Natural killer cell (primary cell): Measurements from ENCODE around the gene CLEC5A. TPM values are rescaled to one million over a fixed set of nuclear protein-coding genes. Genes with fewer than 3 reads are reported as not detected.
"Not testable (repeated sequence)": the region's sequence is repeated elsewhere in the genome, so short reads cannot be mapped to it uniquely, and the experiment has no call there.

Experiments used
- ATAC-seq, 3 donors: fragments of 150-1000 bp in 2 of 3; fragments of 200-7000 bp in 1 of 3; cut with Tn5 transposase; 1 replicate in 1 of 3; 2 replicates in 2 of 3; pipeline ENCODE4 v1.10.0; 2021; ENCODE audit warnings: mild to moderate bottlenecking in 2 of 3, moderate library complexity in 2 of 3
- DNase-seq, 2 donors: peaks; one replicate each; pipeline versions ENCODE4 v3.0.0 to v3.0.0-alpha.2; 2013 to 2021; ENCODE audit warnings: mixed read lengths in 1 of 2
- H3K27ac ChIP-seq: one replicate; pipeline ENCODE4 v1.5.1; 2013; ENCODE audit warnings: mild to moderate bottlenecking, low read length
- H3K27me3 ChIP-seq: one replicate; pipeline ENCODE4 v1.6.1; 2013; ENCODE audit warnings: low read length; ENCODE audit not compliant: control insufficient read depth, insufficient read depth
- H3K36me3 ChIP-seq: one replicate; pipeline ENCODE4 v1.6.1; 2013; ENCODE audit warnings: low read length; ENCODE audit not compliant: control insufficient read depth, insufficient read depth
- H3K4me1 ChIP-seq: one replicate; pipeline ENCODE4 v1.6.1; 2013; ENCODE audit warnings: low read length; ENCODE audit not compliant: control insufficient read depth, insufficient read depth
- H3K4me3 ChIP-seq: one replicate; pipeline ENCODE4 v1.5.1; 2013; ENCODE audit warnings: low read length
- H3K9me3 ChIP-seq: one replicate; pipeline ENCODE4 v1.6.1; 2013; ENCODE audit warnings: low read length; ENCODE audit not compliant: control insufficient read depth, insufficient read depth
- H3K27ac Mint-ChIP-seq, 2 donors: one replicate each; pipeline ENCODE4 v1.8.0; 2022; ENCODE audit warnings: mild to moderate bottlenecking in 2 of 2, mixed read lengths in 2 of 2, moderate library complexity in 1 of 2
- H3K27me3 Mint-ChIP-seq, 2 donors: one replicate each; pipeline ENCODE4 v1.8.0; 2022; ENCODE audit warnings: low read depth in 2 of 2, mixed read lengths in 2 of 2
- H3K36me3 Mint-ChIP-seq: one replicate; pipeline ENCODE4 v1.8.0; 2022; ENCODE audit warnings: mixed read lengths
- H3K4me1 Mint-ChIP-seq, 2 donors: one replicate each; pipeline ENCODE4 v1.8.0; 2022; ENCODE audit warnings: mixed read lengths in 2 of 2
- H3K4me3 Mint-ChIP-seq: one replicate; pipeline ENCODE4 v1.8.0; 2022; ENCODE audit warnings: mild to moderate bottlenecking, moderate library complexity, mixed read lengths
- H3K9me3 Mint-ChIP-seq, 2 donors: one replicate each; pipeline ENCODE4 v1.8.0; 2022; ENCODE audit warnings: mixed read lengths in 2 of 2
- CTCF ChIP-seq: fragments of 200-600 bp; IDR thresholded peaks from one replicate; pipeline ENCODE4 v1.8.0; 2022; ENCODE audit warnings: antibody characterized with exemption
- WGBS: methylation state at CpG from one replicate; pipeline ENCODE4 v1.1.7; 2013; ENCODE audit warnings: missing lambda C conversion rate; ENCODE audit not compliant: insufficient coverage; 5-methylcytosine and 5-hydroxymethylcytosine counted together
- intact Hi-C: fragments of 100-400 bp; cut with micrococcal nuclease; formaldehyde crosslinking; loops from one replicate; pipeline ENCODE4 v1.14.2; 2022
- total RNA-seq, 4 donors: library from RNA; stranded (reverse); fragments of 120-200 nt in 1 of 4; gene quantifications; one replicate each; pipeline versions ENCODE4 v1.2.3 to v1.2.4, GENCODE V29; 2013 to 2022

The CLEC5A gene
- total RNA-seq, 3 donors from 2014 or later (not counting 1 experiment from before 2014, with no cell fraction given): 0.60 TPM; not detected in 2

GRCh38 chr7:141916099-141916498, 30.7 kb downstream of the CLEC5A start, which contains the start of gene OR9A4:
OR9A4 (plus strand) TSS chr7:141916399; CDS start chr7:141918876, 2,477 bp downstream.
- no peak within 1 kb of the TSS for H3K4me3 ChIP-seq
- H3K4me1 Mint-ChIP-seq: no peaks in the 10 kb centered on the region
- no peak for TF ChIP-seq CTCF
- no peak within 1 kb of the TSS for H3K27ac ChIP-seq
- intact Hi-C loops: no loop called here
- H3K9me3 ChIP-seq: no peaks in the 10 kb centered on the region
- ATAC-seq (no peak), DNase-seq (no peak)
- peaks cover 2% of the 10 kb centered on the region in 2 donors for H3K9me3 Mint-ChIP-seq
- H3K36me3 ChIP-seq: no peaks in the 10 kb centered on the region
- H3K27me3 Mint-ChIP-seq: peaks cover 8 to 33% of the 10 kb centered on the region in 2 donors
- no peak within 1 kb of the TSS for H3K4me3 Mint-ChIP-seq
- WGBS: 87% methylated on average over 3 of the region's 3 CpGs
- H3K27ac Mint-ChIP-seq: no peak within 1 kb of the TSS
- H3K4me1 ChIP-seq: no peaks in the 10 kb centered on the region
- H3K27me3 ChIP-seq: no peaks in the 10 kb centered on the region
- no peaks in the 10 kb centered on the region for H3K36me3 Mint-ChIP-seq

- TF ChIP-seq CTCF: no peak
- Histone ChIP-seq H3K4me1 (no peaks in the 10 kb centered on the region), H3K36me3 (no peaks in the 10 kb centered on the region), H3K27ac (no peak overlapping the region), H3K9me3 (no peaks in the 10 kb centered on the region), H3K27me3 (no peaks in the 10 kb centered on the region), H3K4me3 (no peak overlapping the region)
- ATAC-seq (no peak), DNase-seq (no peak)
- no peak overlapping the region for H3K4me3 Mint-ChIP-seq
- peaks cover 2% of the 10 kb centered on the region in 2 donors for H3K9me3 Mint-ChIP-seq
- intact Hi-C loops: no loop called here
- 39% methylated on average over 2 of the region's 2 CpGs for WGBS
- no peaks in the 10 kb centered on the region for H3K36me3 Mint-ChIP-seq
- peaks cover 8 to 35% of the 10 kb centered on the region in 2 donors for H3K27me3 Mint-ChIP-seq
- H3K4me1 Mint-ChIP-seq: no peaks in the 10 kb centered on the region
- H3K27ac Mint-ChIP-seq: no peak overlapping the region
Measured at GRCh38 chr7:141915565-141915964, 31.2 kb downstream of the CLEC5A start.

GRCh38 chr7:141911391-141911790, 35.4 kb downstream of the CLEC5A start:
- Histone ChIP-seq H3K27me3 (no peaks in the 10 kb centered on the region), H3K27ac (no peak overlapping the region), H3K4me1 (no peaks in the 10 kb centered on the region), H3K9me3 (no peaks in the 10 kb centered on the region), H3K36me3 (no peaks in the 10 kb centered on the region), H3K4me3 (no peak overlapping the region)
- Mint-ChIP-seq H3K4me3 (no peak overlapping the region), H3K36me3 (no peaks in the 10 kb centered on the region), H3K27me3 (peaks cover 5 to 29% of the 10 kb centered on the region in 2 donors), H3K9me3 (no peaks in the 10 kb centered on the region), H3K4me1 (no peaks in the 10 kb centered on the region), H3K27ac (no peak overlapping the region)
- intact Hi-C loops: no loop called here
- TF ChIP-seq CTCF: no peak
- no peak for ATAC-seq
- no peak for DNase-seq

GRCh38 chr7:141906285-141906684, 40.5 kb downstream of the CLEC5A start:
- peaks cover 3 to 19% of the 10 kb centered on the region in 2 donors for H3K27me3 Mint-ChIP-seq
- no peak for TF ChIP-seq CTCF
- H3K36me3 ChIP-seq: no peaks in the 10 kb centered on the region
- H3K27ac Mint-ChIP-seq: no peak overlapping the region
- no peaks in the 10 kb centered on the region for H3K4me1 Mint-ChIP-seq
- ATAC-seq (no peak), DNase-seq (no peak)
- H3K9me3 Mint-ChIP-seq: no peaks in the 10 kb centered on the region
- H3K36me3 Mint-ChIP-seq: no peaks in the 10 kb centered on the region
- no peak overlapping the region for H3K27ac ChIP-seq
- H3K4me1 ChIP-seq: no peaks in the 10 kb centered on the region
- H3K4me3 ChIP-seq: no peak overlapping the region
- no peak overlapping the region for H3K4me3 Mint-ChIP-seq
- no peaks in the 10 kb centered on the region for H3K9me3 ChIP-seq
- 96% methylated on average over 4 of the region's 4 CpGs for WGBS
- intact Hi-C loops: no loop called here
- no peaks in the 10 kb centered on the region for H3K27me3 ChIP-seq

- intact Hi-C loops, H3K4me1 ChIP-seq, H3K4me3 ChIP-seq, DNase-seq, H3K4me3 Mint-ChIP-seq, H3K27me3 Mint-ChIP-seq, H3K27ac Mint-ChIP-seq, ATAC-seq, H3K9me3 Mint-ChIP-seq, H3K36me3 ChIP-seq, H3K27ac ChIP-seq, H3K27me3 ChIP-seq, H3K4me1 Mint-ChIP-seq, H3K9me3 ChIP-seq, H3K36me3 Mint-ChIP-seq: not testable (repeated sequence)
- no CpG with 5 or more reads among the region's 3 CpGs for WGBS
Measured at GRCh38 chr7:141899366-141899765, 47.4 kb downstream of the CLEC5A start.
